Measurements from ENCODE around the gene PARP12. TPM values are rescaled to one million over a fixed set of nuclear protein-coding genes. Genes with fewer than 3 reads are reported as not detected.

The PARP12 gene
- total RNA-seq, 2 experiments from 2014 or later = 96.9 to 98.3 TPM

DNA sequence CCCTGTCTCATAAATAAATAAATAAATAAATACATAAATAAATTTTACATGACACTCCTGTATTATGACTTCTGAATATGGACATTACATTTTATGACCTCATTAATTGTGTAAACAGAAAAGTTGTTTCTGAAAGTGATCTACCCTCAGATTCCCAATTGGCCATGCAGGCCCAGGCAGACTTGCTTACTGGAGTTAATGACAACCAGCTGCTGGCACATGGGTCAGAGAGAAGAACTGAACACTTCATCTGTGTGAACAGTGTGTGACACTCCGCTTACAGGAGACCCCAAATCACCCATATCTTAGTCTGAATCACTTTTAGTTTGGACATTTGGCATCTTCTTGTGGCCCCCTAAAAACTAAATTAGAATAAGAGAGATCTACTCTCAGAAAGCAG lies 31.4 kb downstream of the PARP12 start:
- DNase-seq = no peak
- CTCF ChIA-PET = no interaction called here
- no peaks in the 10 kb centered on the region for H3K9me3 Mint-ChIP-seq (ENCODE audit: insufficient read depth)
- peaks cover 61% of the 10 kb centered on the region for H3K36me3 Mint-ChIP-seq (ENCODE audit: low read depth)
- H3K4me3 Mint-ChIP-seq = no peak overlapping the region
- no peak for ATAC-seq
- H3K27me3 Mint-ChIP-seq (ENCODE audit: low read depth) = no peaks in the 10 kb centered on the region
- POLR2A ChIA-PET = no interaction called here
- peaks cover 19% of the 10 kb centered on the region for H3K4me1 Mint-ChIP-seq (ENCODE audit: low read depth)
- H3K27ac Mint-ChIP-seq = no peak overlapping the region

DNA sequence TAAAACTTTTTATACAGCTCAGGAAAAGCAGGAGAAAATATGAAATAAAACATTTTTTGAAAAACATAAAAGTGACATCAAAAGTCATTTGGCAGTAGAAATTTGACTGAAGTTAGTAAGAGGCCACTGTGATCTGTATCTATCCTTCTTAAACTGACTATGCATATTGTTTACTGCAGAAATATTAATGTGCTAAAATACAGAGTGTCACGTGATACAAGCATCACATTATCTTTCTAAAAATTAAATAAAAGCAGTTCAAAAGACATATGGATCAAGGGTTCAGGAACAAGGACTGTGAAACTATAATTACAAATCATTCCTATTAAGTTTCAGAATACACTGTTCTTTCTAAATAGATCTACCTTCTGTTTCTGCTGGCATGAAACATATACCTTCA lies 33.7 kb downstream of the PARP12 start:
- Mint-ChIP-seq H3K4me3 (no peak overlapping the region), H3K27ac (no peak overlapping the region), H3K9me3 (ENCODE audit: insufficient read depth) (no peaks in the 10 kb centered on the region), H3K4me1 (ENCODE audit: low read depth) (peaks cover 9% of the 10 kb centered on the region), H3K27me3 (ENCODE audit: low read depth) (no peaks in the 10 kb centered on the region), H3K36me3 (ENCODE audit: low read depth) (peaks cover 60% of the 10 kb centered on the region)
- DNase-seq (no peak), ATAC-seq (no peak)
- ChIA-PET POLR2A (interaction anchor here (1.6 kb wide), 1 partner anchor 11 kb away, joined by 4 read pairs; no protein-coding TSS in a partner anchor), CTCF (no interaction called here)

DNA sequence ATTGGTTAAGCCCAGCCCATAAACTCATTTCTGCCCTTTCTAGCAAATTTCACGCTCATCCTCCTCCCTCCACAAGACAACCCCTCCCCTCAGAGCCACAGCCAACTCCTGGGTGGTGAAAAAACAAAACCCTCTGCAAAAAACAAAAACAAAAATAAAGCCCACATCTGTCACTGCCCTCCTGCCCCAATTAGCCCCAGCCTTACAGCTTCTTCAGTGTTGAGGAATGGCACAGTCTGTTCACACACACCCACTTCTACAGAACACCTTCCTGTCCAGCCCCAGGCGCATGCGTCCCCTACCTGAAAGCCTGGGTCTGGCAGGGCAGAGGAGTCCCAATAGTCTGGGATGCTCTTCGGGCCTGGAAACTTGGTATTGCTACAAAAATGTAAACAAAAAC lies 34.4 kb downstream of the PARP12 start:
- H3K36me3 Mint-ChIP-seq (ENCODE audit: low read depth) = peaks cover 60% of the 10 kb centered on the region
- DNase-seq = no peak
- ChIA-PET POLR2A (no interaction called here), CTCF (no interaction called here)
- no peak overlapping the region for H3K27ac Mint-ChIP-seq
- ATAC-seq = no peak
- peaks cover 6% of the 10 kb centered on the region for H3K4me1 Mint-ChIP-seq (ENCODE audit: low read depth)
- H3K4me3 Mint-ChIP-seq = no peak overlapping the region
- H3K9me3 Mint-ChIP-seq (ENCODE audit: insufficient read depth) = no peaks in the 10 kb centered on the region
- no peaks in the 10 kb centered on the region for H3K27me3 Mint-ChIP-seq (ENCODE audit: low read depth)

DNA sequence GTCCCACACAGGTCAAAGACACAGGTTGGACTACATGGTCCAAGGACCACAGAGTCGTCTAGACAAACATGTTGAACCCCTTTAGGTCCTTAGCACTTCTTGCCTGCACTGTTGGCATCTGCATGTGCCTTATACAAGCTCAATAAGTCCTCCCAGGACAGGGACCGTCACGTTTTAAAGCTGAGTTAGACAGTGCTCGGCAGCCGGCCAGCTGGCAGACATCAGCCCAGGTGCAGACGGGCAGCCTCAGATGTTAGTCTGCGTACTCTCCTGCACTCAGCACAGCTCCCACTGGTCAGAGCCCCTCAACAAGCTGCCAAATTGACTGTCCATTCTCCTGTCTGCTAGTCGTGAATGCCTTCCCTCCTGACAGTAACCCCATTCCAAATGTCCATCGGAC lies 34.9 kb downstream of the PARP12 start:
- ATAC-seq = no peak
- CTCF ChIA-PET = no interaction called here
- Mint-ChIP-seq H3K36me3 (ENCODE audit: low read depth) (peaks cover 63% of the 10 kb centered on the region), H3K4me3 (no peak overlapping the region), H3K27me3 (ENCODE audit: low read depth) (no peaks in the 10 kb centered on the region), H3K27ac (no peak overlapping the region), H3K4me1 (ENCODE audit: low read depth) (peaks cover 3% of the 10 kb centered on the region), H3K9me3 (ENCODE audit: insufficient read depth) (no peaks in the 10 kb centered on the region)
- POLR2A ChIA-PET = no interaction called here
- DNase-seq = no peak

DNA sequence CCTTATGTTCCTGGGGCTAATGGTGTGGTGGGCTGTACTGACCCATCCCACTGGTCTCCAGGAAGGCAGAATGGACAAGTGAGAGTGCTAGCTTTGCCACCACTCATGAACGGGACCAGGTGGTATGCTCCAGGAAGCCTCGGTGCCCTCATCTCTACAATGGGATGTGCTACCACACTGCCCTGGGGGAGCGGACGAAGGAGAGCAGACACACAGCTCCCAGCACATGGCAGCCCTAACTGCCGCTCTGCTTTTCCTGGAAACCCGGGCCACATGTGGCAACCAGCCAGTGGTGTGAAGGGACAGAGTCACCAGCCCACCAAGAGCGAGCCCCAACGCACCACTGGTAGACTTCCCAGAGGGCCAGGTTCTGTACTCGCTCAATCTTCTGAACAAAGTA lies 35.8 kb downstream of the PARP12 start:
- ChIA-PET POLR2A (no interaction called here), CTCF (no interaction called here)
- no peak for DNase-seq
- Mint-ChIP-seq H3K9me3 (ENCODE audit: insufficient read depth) (no peaks in the 10 kb centered on the region), H3K4me1 (ENCODE audit: low read depth) (no peaks in the 10 kb centered on the region), H3K4me3 (no peak overlapping the region), H3K27me3 (ENCODE audit: low read depth) (no peaks in the 10 kb centered on the region), H3K36me3 (ENCODE audit: low read depth) (peaks cover 68% of the 10 kb centered on the region), H3K27ac (no peak overlapping the region)
- no peak for ATAC-seq

DNA sequence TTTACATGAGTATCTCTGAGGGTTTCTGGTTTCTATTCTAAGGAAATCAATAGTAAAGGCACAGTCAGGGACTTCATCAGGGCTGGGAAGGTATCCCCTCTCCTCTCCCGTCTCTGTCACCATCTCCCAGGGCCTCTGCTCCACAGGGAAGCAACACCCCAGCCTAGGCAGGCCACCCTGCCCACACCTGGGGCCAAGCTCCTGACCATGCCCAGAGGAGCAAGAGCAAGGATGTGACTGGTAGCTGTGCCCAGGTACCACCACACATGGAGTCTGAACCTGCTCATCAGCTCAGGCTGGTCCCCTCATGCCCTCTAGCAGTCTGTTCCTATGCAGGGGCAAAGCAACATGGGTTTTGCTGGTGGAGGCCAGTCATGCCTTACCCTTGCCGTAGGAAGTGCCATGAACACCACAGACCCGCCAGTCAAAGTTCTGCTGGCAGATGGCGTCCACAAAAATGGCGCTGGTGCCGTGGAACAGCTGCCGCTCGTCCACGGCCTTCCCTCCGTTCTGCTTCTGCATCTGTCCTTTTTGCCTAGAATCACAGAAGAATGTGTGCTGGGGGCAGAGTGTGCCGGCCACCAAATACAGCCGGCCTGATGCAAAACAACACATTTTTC lies 36.8 kb downstream of the PARP12 start:
- CTCF ChIA-PET = no interaction called here
- POLR2A ChIA-PET = no interaction called here
- no peaks in the 10 kb centered on the region for H3K4me1 Mint-ChIP-seq (ENCODE audit: low read depth)
- peaks cover 65% of the 10 kb centered on the region for H3K36me3 Mint-ChIP-seq (ENCODE audit: low read depth)
- H3K9me3 Mint-ChIP-seq (ENCODE audit: insufficient read depth) = no peaks in the 10 kb centered on the region
- H3K4me3 Mint-ChIP-seq = no peak overlapping the region
- ATAC-seq (no peak), DNase-seq (no peak)
- no peak overlapping the region for H3K27ac Mint-ChIP-seq
- H3K27me3 Mint-ChIP-seq (ENCODE audit: low read depth) = no peaks in the 10 kb centered on the region

DNA sequence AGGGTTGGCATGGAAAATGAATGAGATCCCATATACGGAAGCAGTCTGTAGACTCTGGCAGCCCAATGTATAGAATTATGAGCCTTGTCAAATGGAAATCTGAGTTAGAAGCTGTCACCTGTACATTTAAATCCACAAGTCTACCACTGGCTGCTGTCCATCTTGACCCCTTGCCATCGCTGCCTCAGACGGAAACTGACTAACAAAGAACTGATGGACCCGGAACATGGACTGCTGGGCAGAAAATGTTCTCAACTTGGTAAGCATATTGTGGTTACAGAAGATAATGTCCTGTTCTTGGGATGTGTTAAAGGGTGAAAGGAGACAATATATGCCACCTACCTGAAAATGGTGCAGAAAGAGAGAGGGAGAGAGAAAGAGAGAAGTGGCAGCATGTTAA lies 37.5 kb downstream of the PARP12 start:
- Mint-ChIP-seq H3K27me3 (ENCODE audit: low read depth) (no peaks in the 10 kb centered on the region), H3K27ac (no peak overlapping the region), H3K36me3 (ENCODE audit: low read depth) (peaks cover 60% of the 10 kb centered on the region), H3K9me3 (ENCODE audit: insufficient read depth) (no peaks in the 10 kb centered on the region), H3K4me1 (ENCODE audit: low read depth) (no peaks in the 10 kb centered on the region), H3K4me3 (no peak overlapping the region)
- no peak for ATAC-seq
- POLR2A ChIA-PET = no interaction called here
- CTCF ChIA-PET = no interaction called here
- no peak for DNase-seq

DNA sequence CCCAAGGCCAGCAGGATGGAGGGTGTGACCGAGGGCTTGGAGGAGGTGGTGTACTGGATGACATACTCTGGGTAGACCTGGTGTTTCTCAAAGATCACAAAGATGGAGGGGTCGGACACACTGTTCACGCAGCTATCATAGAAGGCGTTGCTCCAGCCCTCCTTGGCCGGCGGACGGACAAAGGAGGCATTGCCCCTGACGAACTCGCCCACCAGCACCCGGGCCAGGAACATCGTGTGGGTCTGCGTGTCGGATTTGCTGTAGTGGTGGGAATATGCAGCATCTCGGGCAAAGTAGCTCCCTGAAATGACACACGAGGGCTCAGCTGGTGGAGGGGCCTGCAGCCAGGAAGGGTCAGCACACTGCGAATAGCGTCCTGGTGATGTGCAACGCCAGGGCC lies 38.2 kb downstream of the PARP12 start:
- CTCF ChIA-PET = no interaction called here
- Mint-ChIP-seq H3K27me3 (ENCODE audit: low read depth) (no peaks in the 10 kb centered on the region), H3K27ac (no peak overlapping the region), H3K9me3 (ENCODE audit: insufficient read depth) (no peaks in the 10 kb centered on the region), H3K4me3 (no peak overlapping the region), H3K4me1 (ENCODE audit: low read depth) (no peaks in the 10 kb centered on the region), H3K36me3 (ENCODE audit: low read depth) (peaks cover 55% of the 10 kb centered on the region)
- ATAC-seq = no peak
- POLR2A ChIA-PET = no interaction called here
- no peak for DNase-seq

DNA sequence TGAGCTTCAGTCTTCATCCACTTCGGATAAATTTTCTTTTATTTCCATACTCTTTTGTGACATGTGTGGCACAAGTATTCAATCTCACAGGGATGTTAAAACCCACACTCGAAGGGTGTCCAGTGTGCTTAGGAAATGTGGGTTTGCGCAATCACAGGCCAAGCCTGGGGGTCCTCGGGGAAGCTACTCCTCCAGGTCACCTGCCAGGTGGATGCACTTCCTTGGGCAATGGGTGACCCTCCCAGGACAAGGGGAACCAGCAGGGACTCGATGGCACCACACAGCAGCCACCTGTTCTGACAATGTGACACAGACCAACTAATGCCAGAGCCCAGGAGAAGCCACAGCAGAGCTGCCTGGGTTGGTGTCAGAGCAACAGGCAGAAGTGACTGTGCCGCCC lies 39.0 kb downstream of the PARP12 start:
- H3K36me3 Mint-ChIP-seq (ENCODE audit: low read depth) = peaks cover 53% of the 10 kb centered on the region
- ATAC-seq (no peak), DNase-seq (no peak)
- no peaks in the 10 kb centered on the region for H3K9me3 Mint-ChIP-seq (ENCODE audit: insufficient read depth)
- no peak overlapping the region for H3K27ac Mint-ChIP-seq
- H3K4me1 Mint-ChIP-seq (ENCODE audit: low read depth) = no peaks in the 10 kb centered on the region
- H3K4me3 Mint-ChIP-seq = no peak overlapping the region
- ChIA-PET POLR2A (no interaction called here), CTCF (no interaction called here)
- H3K27me3 Mint-ChIP-seq (ENCODE audit: low read depth) = no peaks in the 10 kb centered on the region

DNA sequence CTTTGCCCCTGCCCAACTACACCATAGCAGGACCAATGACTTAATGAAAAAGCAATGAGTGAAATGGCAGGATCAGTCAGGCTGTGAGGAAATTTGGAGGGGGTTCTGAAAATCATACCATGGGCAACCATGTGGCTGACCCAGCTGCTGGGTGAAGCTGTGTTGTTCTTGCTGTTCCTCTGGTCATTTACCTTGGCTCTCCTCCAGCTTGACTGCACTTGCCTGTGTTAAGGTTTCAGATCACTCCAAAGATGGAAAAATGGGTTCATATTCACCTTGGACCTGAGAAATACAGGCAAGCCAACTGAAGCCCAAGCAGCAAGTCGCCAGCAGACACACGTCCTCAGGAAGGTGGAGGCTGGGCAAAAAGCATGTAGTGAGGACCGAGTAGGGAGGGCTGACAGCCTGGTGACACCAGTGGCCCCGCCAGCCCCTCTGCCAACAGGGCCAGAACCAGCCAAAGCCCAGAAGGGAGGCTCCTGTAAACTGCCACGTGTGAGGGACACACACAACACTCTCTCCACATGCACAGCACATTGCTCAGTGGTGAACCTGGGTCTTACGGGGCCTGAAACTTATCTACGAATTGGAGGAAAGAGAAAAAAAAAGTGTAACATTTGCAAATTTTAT lies 40.1 kb downstream of the PARP12 start:
- ATAC-seq (no peak), DNase-seq (no peak)
- POLR2A ChIA-PET = no interaction called here
- Mint-ChIP-seq H3K27ac (no peak overlapping the region), H3K27me3 (ENCODE audit: low read depth) (no peaks in the 10 kb centered on the region), H3K36me3 (ENCODE audit: low read depth) (peaks cover 45% of the 10 kb centered on the region), H3K9me3 (ENCODE audit: insufficient read depth) (no peaks in the 10 kb centered on the region), H3K4me3 (no peak overlapping the region), H3K4me1 (ENCODE audit: low read depth) (no peaks in the 10 kb centered on the region)
- CTCF ChIA-PET = no interaction called here

DNA sequence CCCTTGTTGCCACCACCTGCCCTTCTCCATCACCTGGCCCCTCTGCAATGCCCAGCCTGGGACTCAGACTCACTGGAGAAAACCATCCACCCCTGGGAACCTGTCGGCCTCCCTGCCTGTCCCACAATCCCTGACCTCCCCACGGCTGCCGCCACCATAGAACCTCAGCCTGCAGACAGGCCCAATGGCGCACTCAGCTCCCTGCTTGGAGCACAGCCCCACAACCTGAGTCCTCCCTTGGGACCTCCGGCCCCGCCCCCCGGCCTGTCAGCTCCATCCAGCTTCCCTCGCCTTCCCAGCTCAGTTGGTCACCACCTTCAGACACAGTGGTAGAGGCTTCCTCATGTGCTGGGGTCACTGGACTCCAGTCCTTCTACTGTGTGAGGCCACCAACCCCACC lies 41.1 kb downstream of the PARP12 start:
- no peak for DNase-seq
- POLR2A ChIA-PET = no interaction called here
- H3K4me1 Mint-ChIP-seq (ENCODE audit: low read depth) = no peaks in the 10 kb centered on the region
- H3K36me3 Mint-ChIP-seq (ENCODE audit: low read depth) = peaks cover 39% of the 10 kb centered on the region
- CTCF ChIA-PET = no interaction called here
- ATAC-seq = no peak
- no peak overlapping the region for H3K27ac Mint-ChIP-seq
- no peak overlapping the region for H3K4me3 Mint-ChIP-seq
- H3K27me3 Mint-ChIP-seq (ENCODE audit: low read depth) = no peaks in the 10 kb centered on the region
- H3K9me3 Mint-ChIP-seq (ENCODE audit: insufficient read depth) = no peaks in the 10 kb centered on the region

DNA sequence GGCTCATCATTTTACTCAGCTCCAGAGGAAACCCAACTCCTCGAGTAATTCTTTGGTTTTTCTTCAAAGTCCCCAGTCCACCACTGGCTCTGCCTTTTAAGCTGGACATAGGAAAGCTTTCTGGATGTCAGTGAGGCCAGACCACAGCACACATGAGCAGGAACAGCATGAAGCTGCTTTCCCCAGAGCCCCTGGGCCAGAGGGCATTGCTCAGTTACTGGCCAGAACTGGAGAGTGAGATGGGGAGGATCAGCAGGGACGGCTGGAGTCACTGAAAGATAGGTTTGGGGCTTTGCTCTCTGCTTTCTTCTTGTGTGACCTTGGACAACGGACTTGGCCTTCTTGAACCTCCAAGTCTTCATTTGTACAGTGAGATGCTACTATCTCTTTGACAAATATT lies 43.1 kb downstream of the PARP12 start:
- Mint-ChIP-seq H3K4me3 (no peak overlapping the region), H3K4me1 (ENCODE audit: low read depth) (no peaks in the 10 kb centered on the region), H3K27ac (no peak overlapping the region), H3K9me3 (ENCODE audit: insufficient read depth) (no peaks in the 10 kb centered on the region), H3K27me3 (ENCODE audit: low read depth) (no peaks in the 10 kb centered on the region), H3K36me3 (ENCODE audit: low read depth) (peaks cover 29% of the 10 kb centered on the region)
- no peak for DNase-seq
- ChIA-PET CTCF (interaction anchor here (1.3 to 2.3 kb wide), 2 partner anchors 13 to 372 kb away, joined by 4 to 6 read pairs; no protein-coding TSS in a partner anchor), POLR2A (no interaction called here)
- no peak for ATAC-seq

DNA sequence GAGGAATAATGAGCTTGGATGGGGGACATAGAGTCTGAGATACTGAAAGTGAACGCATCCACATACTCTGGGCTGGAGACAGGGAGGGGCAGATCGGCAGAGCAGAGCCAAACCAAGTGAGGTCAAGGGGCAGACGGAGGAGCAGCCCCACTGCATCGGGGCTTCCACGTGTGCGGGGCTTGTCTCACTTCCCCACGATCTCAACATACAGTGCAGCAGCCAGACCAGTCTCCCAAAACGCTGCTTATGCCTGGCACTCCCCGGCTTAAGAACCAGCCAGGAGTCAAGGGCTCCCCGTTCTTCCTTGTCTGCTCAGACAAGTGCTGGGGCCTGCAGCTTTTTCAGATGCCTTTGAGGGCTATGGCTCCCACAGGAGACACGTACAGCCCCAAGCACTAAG lies 43.6 kb downstream of the PARP12 start:
- Mint-ChIP-seq H3K9me3 (ENCODE audit: insufficient read depth) (no peaks in the 10 kb centered on the region), H3K36me3 (ENCODE audit: low read depth) (peaks cover 25% of the 10 kb centered on the region), H3K4me1 (ENCODE audit: low read depth) (no peaks in the 10 kb centered on the region), H3K27me3 (ENCODE audit: low read depth) (no peaks in the 10 kb centered on the region), H3K4me3 (no peak overlapping the region), H3K27ac (no peak overlapping the region)
- ATAC-seq (no peak), DNase-seq (no peak)
- CTCF ChIA-PET = interaction anchor here (0.8 to 2.3 kb wide), 3 partner anchors 13 to 373 kb away, joined by 3 to 6 read pairs (median 4); no protein-coding TSS in a partner anchor
- POLR2A ChIA-PET = no interaction called here

Measured in activated CD8-positive, alpha-beta T cell treated with anti-CD3 and anti-CD28 coated beads, Interleukin-2, amount 10 ng/mL, durations not matched to agents 7 days and 5 days (primary cell).